ENCODE results near the gene SKIC8.

The SKIC8 gene

GRCh38 chr15:78291052-78291451 is 8.4 kb downstream of the SKIC8 start:
- Histone ChIP-seq H3K23ac (ENCODE audit: low read length) (no peak overlapping the region), H3K18ac (ENCODE audit: low read length) (no peak overlapping the region), H3K4me3 (ENCODE audit: low read depth, low read length) (no peak overlapping the region), H4K8ac (ENCODE audit: low read depth, low read length) (no peak overlapping the region), H3K14ac (ENCODE audit: low read length) (no peak overlapping the region), H4K12ac (ENCODE audit: low read depth, low read length) (no peak overlapping the region), H3K9me3 (ENCODE audit: insufficient read depth, low read depth, low read length) (peaks cover 2% of the 10 kb centered on the region), H2BK120ac (ENCODE audit: insufficient read depth, low read length, poor library complexity) (no peak overlapping the region), H2AK5ac (ENCODE audit: low read length) (no peak overlapping the region), H3K9ac (ENCODE audit: low read length) (no peak overlapping the region), H3K27me3 (ENCODE audit: insufficient read depth, low read length) (no peaks in the 10 kb centered on the region), H4K91ac (ENCODE audit: low read depth, low read length) (no peak overlapping the region), H2AFZ (ENCODE audit: insufficient read depth, low read length, poor library complexity) (no peak overlapping the region), H3K4ac (ENCODE audit: low read depth, low read length) (no peak overlapping the region), H3K79me1 (ENCODE audit: low read length) (no peaks in the 10 kb centered on the region), H2BK12ac (ENCODE audit: low read length) (no peak overlapping the region), H3K36me3 (ENCODE audit: control insufficient read depth in 1 of 2, insufficient read depth in 2 of 2, low read length in 2 of 2) (peaks cover 2 to 26% of the 10 kb centered on the region in 2 experiments), H3K27ac (ENCODE audit: low read depth, low read length) (no peak overlapping the region), H2BK5ac (ENCODE audit: low read depth, low read length, poor library complexity) (no peak overlapping the region), H3K4me1 (ENCODE audit: control insufficient read depth in 1 of 2, insufficient read depth in 2 of 2, low read length in 2 of 2) (no peaks in the 10 kb centered on the region), H3K4me2 (ENCODE audit: low read length) (no peak overlapping the region), H3K79me2 (ENCODE audit: control insufficient read depth, insufficient read depth, low read length, poor library complexity) (no peaks in the 10 kb centered on the region)
- WGBS (ENCODE audit: extremely low coverage, insufficient coverage, insufficient read length), result no CpG with 5 or more reads among the region's 2 CpGs
- no peak for DNase-seq

- no peak overlapping the region for H3K23ac ChIP-seq (ENCODE audit: low read length)
- H2AFZ ChIP-seq (ENCODE audit: insufficient read depth, low read length, poor library complexity), result no peak overlapping the region
- no peak overlapping the region for H2BK5ac ChIP-seq (ENCODE audit: low read depth, low read length, poor library complexity)
- H3K4me1 ChIP-seq (ENCODE audit: control insufficient read depth in 1 of 2, insufficient read depth in 2 of 2, low read length in 2 of 2), result no peaks in the 10 kb centered on the region
- H3K14ac ChIP-seq (ENCODE audit: low read length), result no peak overlapping the region
- no peaks in the 10 kb centered on the region for H3K79me2 ChIP-seq (ENCODE audit: control insufficient read depth, insufficient read depth, low read length, poor library complexity)
- H3K9ac ChIP-seq (ENCODE audit: low read length), result no peak overlapping the region
- no peaks in the 10 kb centered on the region for H3K79me1 ChIP-seq (ENCODE audit: low read length)
- H3K27ac ChIP-seq (ENCODE audit: low read depth, low read length), result no peak overlapping the region
- peaks cover 2% of the 10 kb centered on the region for H3K9me3 ChIP-seq (ENCODE audit: insufficient read depth, low read depth, low read length)
- no peak overlapping the region for H3K4ac ChIP-seq (ENCODE audit: low read depth, low read length)
- H2AK5ac ChIP-seq (ENCODE audit: low read length), result no peak overlapping the region
- no peak overlapping the region for H4K91ac ChIP-seq (ENCODE audit: low read depth, low read length)
- DNase-seq, result no peak
- no peak overlapping the region for H4K12ac ChIP-seq (ENCODE audit: low read depth, low read length)
- H3K18ac ChIP-seq (ENCODE audit: low read length), result no peak overlapping the region
- peaks cover 2 to 31% of the 10 kb centered on the region in 2 experiments for H3K36me3 ChIP-seq (ENCODE audit: control insufficient read depth in 1 of 2, insufficient read depth in 2 of 2, low read length in 2 of 2)
- WGBS (ENCODE audit: extremely low coverage, insufficient coverage, insufficient read length), result no CpG with 5 or more reads among the region's 3 CpGs
- H3K27me3 ChIP-seq (ENCODE audit: insufficient read depth, low read length), result no peaks in the 10 kb centered on the region
- H4K8ac ChIP-seq (ENCODE audit: low read depth, low read length), result no peak overlapping the region
- no peak overlapping the region for H3K4me3 ChIP-seq (ENCODE audit: low read depth, low read length)
- no peak overlapping the region for H2BK120ac ChIP-seq (ENCODE audit: insufficient read depth, low read length, poor library complexity)
- H2BK12ac ChIP-seq (ENCODE audit: low read length), result no peak overlapping the region
- H3K4me2 ChIP-seq (ENCODE audit: low read length), result no peak overlapping the region
These were observed 9.2 kb downstream of the SKIC8 start for GRCh38 chr15:78290222-78290621.

GRCh38 chr15:78284758-78285157 is 14.7 kb downstream of the SKIC8 start:
- H4K91ac ChIP-seq (ENCODE audit: low read depth, low read length), result no peak overlapping the region
- H3K79me2 ChIP-seq (ENCODE audit: control insufficient read depth, insufficient read depth, low read length, poor library complexity), result no peaks in the 10 kb centered on the region
- peaks cover 10 to 37% of the 10 kb centered on the region in 2 experiments for H3K36me3 ChIP-seq (ENCODE audit: control insufficient read depth in 1 of 2, insufficient read depth in 2 of 2, low read length in 2 of 2)
- no peak overlapping the region for H3K23ac ChIP-seq (ENCODE audit: low read length)
- no peaks in the 10 kb centered on the region for H3K4me1 ChIP-seq (ENCODE audit: control insufficient read depth in 1 of 2, insufficient read depth in 2 of 2, low read length in 2 of 2)
- H3K27ac ChIP-seq (ENCODE audit: low read depth, low read length), result no peak overlapping the region
- WGBS (ENCODE audit: extremely low coverage, insufficient coverage, insufficient read length), result no CpG with 5 or more reads among the region's 4 CpGs
- no peak overlapping the region for H2BK5ac ChIP-seq (ENCODE audit: low read depth, low read length, poor library complexity)
- H3K4me2 ChIP-seq (ENCODE audit: low read length), result no peak overlapping the region
- no peak overlapping the region for H2AK5ac ChIP-seq (ENCODE audit: low read length)
- no peak overlapping the region for H3K14ac ChIP-seq (ENCODE audit: low read length)
- H2BK12ac ChIP-seq (ENCODE audit: low read length), result no peak overlapping the region
- no peak overlapping the region for H2BK120ac ChIP-seq (ENCODE audit: insufficient read depth, low read length, poor library complexity)
- no peak overlapping the region for H3K9ac ChIP-seq (ENCODE audit: low read length)
- H4K12ac ChIP-seq (ENCODE audit: low read depth, low read length), result no peak overlapping the region
- H4K8ac ChIP-seq (ENCODE audit: low read depth, low read length), result no peak overlapping the region
- H2AFZ ChIP-seq (ENCODE audit: insufficient read depth, low read length, poor library complexity), result no peak overlapping the region
- no peak for DNase-seq
- no peak overlapping the region for H3K4ac ChIP-seq (ENCODE audit: low read depth, low read length)
- no peaks in the 10 kb centered on the region for H3K27me3 ChIP-seq (ENCODE audit: insufficient read depth, low read length)
- H3K79me1 ChIP-seq (ENCODE audit: low read length), result no peaks in the 10 kb centered on the region
- no peak overlapping the region for H3K18ac ChIP-seq (ENCODE audit: low read length)
- no peak overlapping the region for H3K4me3 ChIP-seq (ENCODE audit: low read depth, low read length)
- peaks cover 2% of the 10 kb centered on the region for H3K9me3 ChIP-seq (ENCODE audit: insufficient read depth, low read depth, low read length)

GRCh38 chr15:78282324-78282723 is 17.1 kb downstream of the SKIC8 start:
- no peak overlapping the region for H2AK5ac ChIP-seq (ENCODE audit: low read length)
- no peaks in the 10 kb centered on the region for H3K79me2 ChIP-seq (ENCODE audit: control insufficient read depth, insufficient read depth, low read length, poor library complexity)
- H2BK5ac ChIP-seq (ENCODE audit: low read depth, low read length, poor library complexity), result no peak overlapping the region
- H3K4me2 ChIP-seq (ENCODE audit: low read length), result no peak overlapping the region
- H3K18ac ChIP-seq (ENCODE audit: low read length), result no peak overlapping the region
- DNase-seq, result no peak
- H4K12ac ChIP-seq (ENCODE audit: low read depth, low read length), result no peak overlapping the region
- no peak overlapping the region for H3K9ac ChIP-seq (ENCODE audit: low read length)
- H3K4me3 ChIP-seq (ENCODE audit: low read depth, low read length), result no peak overlapping the region
- no peak overlapping the region for H2BK12ac ChIP-seq (ENCODE audit: low read length)
- no peak overlapping the region for H4K8ac ChIP-seq (ENCODE audit: low read depth, low read length)
- no peak overlapping the region for H2BK120ac ChIP-seq (ENCODE audit: insufficient read depth, low read length, poor library complexity)
- no peak overlapping the region for H3K14ac ChIP-seq (ENCODE audit: low read length)
- no peaks in the 10 kb centered on the region for H3K9me3 ChIP-seq (ENCODE audit: insufficient read depth, low read depth, low read length)
- H3K36me3 ChIP-seq (ENCODE audit: control insufficient read depth in 1 of 2, insufficient read depth in 2 of 2, low read length in 2 of 2), result peaks cover 8 to 24% of the 10 kb centered on the region in 2 experiments
- no peaks in the 10 kb centered on the region for H3K27me3 ChIP-seq (ENCODE audit: insufficient read depth, low read length)
- no peaks in the 10 kb centered on the region for H3K79me1 ChIP-seq (ENCODE audit: low read length)
- no peak overlapping the region for H2AFZ ChIP-seq (ENCODE audit: insufficient read depth, low read length, poor library complexity)
- no peak overlapping the region for H3K4ac ChIP-seq (ENCODE audit: low read depth, low read length)
- no peak overlapping the region for H4K91ac ChIP-seq (ENCODE audit: low read depth, low read length)
- no peak overlapping the region for H3K27ac ChIP-seq (ENCODE audit: low read depth, low read length)
- H3K4me1 ChIP-seq (ENCODE audit: control insufficient read depth in 1 of 2, insufficient read depth in 2 of 2, low read length in 2 of 2), result no peaks in the 10 kb centered on the region
- H3K23ac ChIP-seq (ENCODE audit: low read length), result no peak overlapping the region
- WGBS (ENCODE audit: extremely low coverage, insufficient coverage, insufficient read length), result no CpG with 5 or more reads among the region's 2 CpGs

Data from trophoblast cell (in vitro differentiated cells and primary cell).